ENCODE measurements around the gene IL23R.

Gene IL23R

DNA sequence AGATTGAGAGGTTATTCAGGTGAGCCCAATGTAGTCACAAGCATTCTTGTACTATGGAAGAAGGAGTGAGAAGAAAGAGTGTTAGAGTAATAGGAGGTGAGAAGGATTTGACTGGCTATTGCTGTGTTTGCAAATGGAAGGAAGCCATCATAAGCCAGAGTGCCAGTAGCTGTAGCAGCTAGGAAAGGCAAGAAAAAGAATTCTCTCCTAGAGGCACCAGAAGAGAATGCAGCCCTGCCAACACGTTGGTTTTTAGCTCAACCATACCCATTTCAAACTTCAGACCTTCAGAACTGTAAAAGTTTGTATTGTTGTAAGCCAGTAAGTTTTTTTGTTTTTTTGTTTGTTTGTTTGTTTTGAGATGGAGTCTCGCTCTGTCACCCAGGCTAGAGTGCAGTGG is 132.5 kb downstream of the IL23R start:
- Histone ChIP-seq H3K27me3 (ENCODE audit: insufficient read depth, low read length) (no peaks in the 10 kb centered on the region), H3K79me2 (ENCODE audit: insufficient read depth, low read length) (no peaks in the 10 kb centered on the region), H2AFZ (ENCODE audit: low read length) (no peak overlapping the region), H3K36me3 (ENCODE audit: insufficient read depth, low read length) (no peaks in the 10 kb centered on the region), H3K9me2 (ENCODE audit: low read depth, low read length) (no peaks in the 10 kb centered on the region), H3F3A (ENCODE audit: insufficient read depth, low read length) (no peaks in the 10 kb centered on the region), H3K4me1 (ENCODE audit: insufficient read depth, low read length, severe bottlenecking) (no peaks in the 10 kb centered on the region), H3K4me2 (ENCODE audit: low read length) (no peak overlapping the region), H3K9ac (ENCODE audit: low read length) (no peak overlapping the region), H3K4me3 (ENCODE audit: low read depth, low read length, poor library complexity, severe bottlenecking) (no peak overlapping the region), H3K9me3 (ENCODE audit: low read length) (no peaks in the 10 kb centered on the region), H3K27ac (ENCODE audit: low read depth, low read length, poor library complexity, severe bottlenecking) (no peak overlapping the region), H4K20me1 (ENCODE audit: insufficient read depth, low read length) (no peaks in the 10 kb centered on the region)
- no peak for TF ChIP-seq EZH2 (IDR thresholded peaks at IDR 0.05; ENCODE audit: borderline replicate concordance, low read length)
- TF ChIP-seq, protein P1, sequence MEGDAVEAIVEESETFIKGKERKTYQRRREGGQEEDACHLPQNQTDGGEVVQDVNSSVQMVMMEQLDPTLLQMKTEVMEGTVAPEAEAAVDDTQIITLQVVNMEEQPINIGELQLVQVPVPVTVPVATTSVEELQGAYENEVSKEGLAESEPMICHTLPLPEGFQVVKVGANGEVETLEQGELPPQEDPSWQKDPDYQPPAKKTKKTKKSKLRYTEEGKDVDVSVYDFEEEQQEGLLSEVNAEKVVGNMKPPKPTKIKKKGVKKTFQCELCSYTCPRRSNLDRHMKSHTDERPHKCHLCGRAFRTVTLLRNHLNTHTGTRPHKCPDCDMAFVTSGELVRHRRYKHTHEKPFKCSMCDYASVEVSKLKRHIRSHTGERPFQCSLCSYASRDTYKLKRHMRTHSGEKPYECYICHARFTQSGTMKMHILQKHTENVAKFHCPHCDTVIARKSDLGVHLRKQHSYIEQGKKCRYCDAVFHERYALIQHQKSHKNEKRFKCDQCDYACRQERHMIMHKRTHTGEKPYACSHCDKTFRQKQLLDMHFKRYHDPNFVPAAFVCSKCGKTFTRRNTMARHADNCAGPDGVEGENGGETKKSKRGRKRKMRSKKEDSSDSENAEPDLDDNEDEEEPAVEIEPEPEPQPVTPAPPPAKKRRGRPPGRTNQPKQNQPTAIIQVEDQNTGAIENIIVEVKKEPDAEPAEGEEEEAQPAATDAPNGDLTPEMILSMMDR (IDR thresholded peaks at IDR 0.05; ENCODE audit: low read length): no peak

DNA sequence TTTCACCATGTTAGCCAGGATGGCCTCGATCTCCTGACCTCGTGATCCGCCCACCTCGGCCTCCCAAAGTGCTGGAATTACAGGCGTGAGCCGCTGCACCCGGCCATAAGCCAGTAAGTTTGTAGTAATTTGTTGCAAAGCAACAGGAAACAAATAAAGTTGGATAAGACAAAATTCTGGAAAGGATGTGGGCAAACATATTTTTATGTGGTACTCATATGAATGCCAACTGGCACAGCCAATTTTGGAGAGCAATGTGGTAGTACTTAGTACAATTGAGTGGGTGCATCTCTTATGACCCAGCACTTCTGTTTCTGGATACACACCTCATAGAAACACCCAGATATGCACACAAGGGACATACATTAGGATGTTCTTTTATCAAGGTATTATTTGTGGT is 133.0 kb downstream of the IL23R start:
- Histone ChIP-seq H3K4me1 (ENCODE audit: insufficient read depth, low read length, severe bottlenecking) (no peaks in the 10 kb centered on the region), H3K27me3 (ENCODE audit: insufficient read depth, low read length) (no peaks in the 10 kb centered on the region), H3K4me2 (ENCODE audit: low read length) (no peak overlapping the region), H3K27ac (ENCODE audit: low read depth, low read length, poor library complexity, severe bottlenecking) (no peak overlapping the region), H3K9me3 (ENCODE audit: low read length) (no peaks in the 10 kb centered on the region), H3K9ac (ENCODE audit: low read length) (no peak overlapping the region), H3F3A (ENCODE audit: insufficient read depth, low read length) (no peaks in the 10 kb centered on the region), H3K79me2 (ENCODE audit: insufficient read depth, low read length) (no peaks in the 10 kb centered on the region), H3K36me3 (ENCODE audit: insufficient read depth, low read length) (no peaks in the 10 kb centered on the region), H3K4me3 (ENCODE audit: low read depth, low read length, poor library complexity, severe bottlenecking) (no peak overlapping the region), H3K9me2 (ENCODE audit: low read depth, low read length) (no peaks in the 10 kb centered on the region), H4K20me1 (ENCODE audit: insufficient read depth, low read length) (no peaks in the 10 kb centered on the region), H2AFZ (ENCODE audit: low read length) (no peak overlapping the region)
- TF ChIP-seq, protein P1 (IDR thresholded peaks at IDR 0.05; ENCODE audit: low read length): no peak
- TF ChIP-seq EZH2 (IDR thresholded peaks at IDR 0.05; ENCODE audit: borderline replicate concordance, low read length): no peak

DNA sequence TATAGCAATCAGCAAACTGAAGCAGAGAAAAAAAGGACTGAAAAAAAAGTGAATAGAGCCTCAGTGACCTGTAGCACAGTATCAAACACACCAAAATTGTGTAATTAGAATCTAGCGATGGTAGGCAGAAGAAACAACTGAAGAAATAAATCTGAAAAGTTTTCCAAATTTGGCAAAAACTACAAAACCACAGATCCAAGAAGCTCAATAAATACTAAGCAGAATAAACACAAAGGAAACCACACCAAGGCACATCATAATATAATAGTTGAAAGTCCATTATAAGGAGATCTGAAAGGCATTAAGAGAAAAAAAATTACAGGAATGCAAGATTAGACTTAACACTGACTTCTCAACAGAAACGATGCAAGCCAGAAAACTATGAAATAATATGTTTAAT is 134.3 kb downstream of the IL23R start:
- H3K4me2 ChIP-seq (ENCODE audit: low read length): no peak overlapping the region
- no peak overlapping the region for H3K27ac ChIP-seq (ENCODE audit: low read depth, low read length, poor library complexity, severe bottlenecking)
- no peak overlapping the region for H2AFZ ChIP-seq (ENCODE audit: low read length)
- no peaks in the 10 kb centered on the region for H3K36me3 ChIP-seq (ENCODE audit: insufficient read depth, low read length)
- no peaks in the 10 kb centered on the region for H3K9me3 ChIP-seq (ENCODE audit: low read length)
- H3F3A ChIP-seq (ENCODE audit: insufficient read depth, low read length): no peaks in the 10 kb centered on the region
- no peaks in the 10 kb centered on the region for H3K9me2 ChIP-seq (ENCODE audit: low read depth, low read length)
- no peaks in the 10 kb centered on the region for H3K27me3 ChIP-seq (ENCODE audit: insufficient read depth, low read length)
- H3K4me3 ChIP-seq (ENCODE audit: low read depth, low read length, poor library complexity, severe bottlenecking): no peak overlapping the region
- H3K4me1 ChIP-seq (ENCODE audit: insufficient read depth, low read length, severe bottlenecking): no peaks in the 10 kb centered on the region
- no peaks in the 10 kb centered on the region for H3K79me2 ChIP-seq (ENCODE audit: insufficient read depth, low read length)
- H4K20me1 ChIP-seq (ENCODE audit: insufficient read depth, low read length): no peaks in the 10 kb centered on the region
- no peak for TF ChIP-seq EZH2 (IDR thresholded peaks at IDR 0.05; ENCODE audit: borderline replicate concordance, low read length)
- TF ChIP-seq, protein P1 (IDR thresholded peaks at IDR 0.05; ENCODE audit: low read length): no peak
- no peak overlapping the region for H3K9ac ChIP-seq (ENCODE audit: low read length)
